GM12892 (cell line): ENCODE measurements around the gene BABAM2.

Experiments used
- POLR2A ChIP-seq: IDR thresholded peaks from 2 replicates; pipeline ENCODE4 v1.6.1; 2011; ENCODE audit warnings: low read depth, low read length, control low read depth
- POLR2AphosphoS5 ChIP-seq: IDR thresholded peaks from 2 replicates; pipeline ENCODE4 v1.6.1; 2011; ENCODE audit warnings: low read depth, low read length, control low read depth
- TAF1 ChIP-seq: IDR thresholded peaks from 2 replicates; pipeline ENCODE4 v1.6.1; 2011; ENCODE audit warnings: low read depth, mild to moderate bottlenecking, control low read depth, low read length, borderline replicate concordance

- TF ChIP-seq POLR2A (no peak), TAF1 (no peak), POLR2AphosphoS5 (no peak)
Observed at GRCh38 chr2:28231110-28231631, 340.6 kb downstream of the BABAM2 start.
